Left ventricle myocardium superior (tissue), 1 donor: ENCODE measurements around the gene CNRIP1. TPM values are rescaled to one million over a fixed set of nuclear protein-coding genes. Genes with fewer than 3 reads are reported as not detected.
"Not testable (repeated sequence)": the region's sequence is repeated elsewhere in the genome, so short reads cannot be mapped to it uniquely, and the experiment has no call there.

ENCODE experiments used
- ATAC-seq: fragments of 200-7000 bp; cut with Tn5 transposase; one replicate; pipeline ENCODE4 v1.9.1; 2020; ENCODE audit warnings: mild to moderate bottlenecking, moderate library complexity
- DNase-seq: peaks from one replicate; pipeline ENCODE4 v3.0.0-alpha.2; 2020
- intact Hi-C: fragments of 100-400 bp; cut with micrococcal nuclease; formaldehyde crosslinking; loops from one replicate; pipeline ENCODE4 v1.11.0; 2022
- long read RNA-seq: library from polyadenylated mRNA; unstranded; transcript quantifications from one replicate; pipeline ENCODE4 v2.0.0, GENCODE V29; 2021
- total RNA-seq: library from RNA; stranded (reverse); fragmentation: NEBNext Ultra II Directional; extraction: Animal tissue kit (Norgen Biotek cat#: 25700); gene quantifications from one replicate; pipeline ENCODE4 v1.2.1, GENCODE V29; 2021
- donor health status: DM: no; HTN: yes; CAD: no; lungs with severe emphysema.

The CNRIP1 gene
- total RNA-seq = 11.1 TPM
- long read RNA-seq, transcript CNRIP1-201 (3 exons, 1,953 nt) = major isoform, 19 of 28 reads
- long read RNA-seq, partial matches to known transcripts = 2 of 28 reads
- long read RNA-seq, other reads (novel, unspliced or antisense) = 5 of 28 reads

GRCh38 chr2:68319398-68320117 lies at the start of gene CNRIP1:
TSS of gene CNRIP1 (minus strand) at chr2:68319949. CDS start at chr2:68319400, 549 bp downstream.
- intact Hi-C loops = no loop called here
- DNase-seq (peak; percentile 79), ATAC-seq (peak; percentile 90)

GRCh38 chr2:68369337-68369734 lies 49.6 kb upstream of the CNRIP1 start:
- ATAC-seq = no peak
- no peak for DNase-seq
- intact Hi-C loops = no loop called here

- intact Hi-C loops = no loop called here
- ATAC-seq (no peak), DNase-seq (no peak)
Observed at GRCh38 chr2:68368654-68369336, 49.0 kb upstream of the CNRIP1 start.

GRCh38 chr2:68367953-68368653 lies 48.4 kb upstream of the CNRIP1 start:
- ATAC-seq = no peak
- intact Hi-C loops = no loop called here
- no peak for DNase-seq

- peak; percentile 44 for ATAC-seq
- intact Hi-C loops = no loop called here
- DNase-seq = no peak
Observed at GRCh38 chr2:68366083-68366560, 46.4 kb upstream of the CNRIP1 start.

GRCh38 chr2:68365087-68365486 lies 45.3 kb upstream of the CNRIP1 start, which contains the start of gene PLEK:
TSS of gene PLEK (plus strand) at chr2:68365282. CDS start at chr2:68365352, 70 bp downstream.
- DNase-seq (peak; percentile 66), ATAC-seq (peak; percentile 75)
- intact Hi-C loops = no loop called here

GRCh38 chr2:68363721-68364120 lies 44.0 kb upstream of the CNRIP1 start:
- DNase-seq (no peak), ATAC-seq (no peak)
- intact Hi-C loops = loop anchor here (5.0 kb wide), 1 partner anchor 79 kb away; no protein-coding TSS in a partner anchor

- no peak for ATAC-seq
- DNase-seq = no peak
- intact Hi-C loops = loop anchor here (5.0 kb wide), 1 partner anchor 80 kb away; no protein-coding TSS in a partner anchor
Observed at GRCh38 chr2:68362749-68363148, 43.0 kb upstream of the CNRIP1 start.

- ATAC-seq = peak; percentile 77
- intact Hi-C loops = loop anchor here (5.0 kb wide), 1 partner anchor 80 kb away; no protein-coding TSS in a partner anchor
- peak; percentile 87 for DNase-seq
Observed at GRCh38 chr2:68362069-68362468, 42.3 kb upstream of the CNRIP1 start.

- DNase-seq = no peak
- intact Hi-C loops = loop anchor here (5.0 kb wide), 1 partner anchor 82 kb away; no protein-coding TSS in a partner anchor
- ATAC-seq = no peak
Observed at GRCh38 chr2:68359889-68360288, 40.1 kb upstream of the CNRIP1 start.

GRCh38 chr2:68357605-68358337 lies 38.0 kb upstream of the CNRIP1 start:
- intact Hi-C loops = no loop called here
- DNase-seq (peak; percentile 47), ATAC-seq (peak; percentile 90)

GRCh38 chr2:68356599-68357239 lies 37.0 kb upstream of the CNRIP1 start:
- DNase-seq (no peak), ATAC-seq (no peak)
- intact Hi-C loops = no loop called here

GRCh38 chr2:68352651-68353391 lies 33.1 kb upstream of the CNRIP1 start:
- no peak for DNase-seq
- no peak for ATAC-seq
- intact Hi-C loops = no loop called here

GRCh38 chr2:68351997-68352396 lies 32.2 kb upstream of the CNRIP1 start:
- intact Hi-C loops = no loop called here
- ATAC-seq = no peak

GRCh38 chr2:68349091-68349490 lies 29.3 kb upstream of the CNRIP1 start:
- DNase-seq, ATAC-seq, intact Hi-C loops: not testable (repeated sequence)

More at GRCh38 chr2:68351997-68352396, 32.2 kb upstream of the CNRIP1 start:
- no peak for DNase-seq

GRCh38 chr2:68345129-68345875 lies 25.6 kb upstream of the CNRIP1 start:
- ATAC-seq (no peak), DNase-seq (no peak)
- intact Hi-C loops = no loop called here

- intact Hi-C loops = no loop called here
- no peak for DNase-seq
- ATAC-seq = no peak
Observed at GRCh38 chr2:68344031-68344430, 24.3 kb upstream of the CNRIP1 start.
